ENCODE measurements around the gene CD55.

CD55 gene

GRCh38 chr1:207314816-207315215 is 6.7 kb upstream of the CD55 start:
- no peak overlapping the region for H3K4me2 ChIP-seq (ENCODE audit: low read depth, low read length)
- no peak for DNase-seq
- no peak overlapping the region for H3K27ac ChIP-seq (ENCODE audit: low read length)
- 0 out of 2 replicates have a peak, but pooled peaks cover 3% of the 10 kb centered on the region for H3K4me1 ChIP-seq (ENCODE audit: low read length)
- no peak overlapping the region for H3K9ac ChIP-seq (ENCODE audit: low read length)
- H3K27me3 ChIP-seq (replicated peaks; ENCODE audit: insufficient read depth, low read length), result no peaks in the 10 kb centered on the region
- no peak overlapping the region for H3K4me3 ChIP-seq (ENCODE audit: low read length)
- TF ChIP-seq EZH2 (optimal IDR thresholded peaks at IDR 0.05; ENCODE audit: low read depth, low read length), result no peak
- TF ChIP-seq EZH2phosphoT487 (IDR thresholded peaks at IDR 0.05; ENCODE audit: low read length), result no peak
- no peak for TF ChIP-seq CTCF (IDR thresholded peaks at IDR 0.05; ENCODE audit: low read length)
- no peaks in the 10 kb centered on the region for H3K9me3 ChIP-seq (replicated peaks; ENCODE audit: insufficient read depth, low read length)
- no peaks in the 10 kb centered on the region for H3K9me2 ChIP-seq (replicated peaks; ENCODE audit: insufficient read depth, low read length)
- H3K36me3 ChIP-seq (replicated peaks; ENCODE audit: insufficient read depth, low read length), result no peaks in the 10 kb centered on the region
- no peaks in the 10 kb centered on the region for H4K20me1 ChIP-seq (ENCODE audit: insufficient read depth, low read length)
- no peak overlapping the region for H2AFZ ChIP-seq (ENCODE audit: low read length)
- no peaks in the 10 kb centered on the region for H3F3A ChIP-seq (ENCODE audit: insufficient read depth, low read length)
- no peaks in the 10 kb centered on the region for H3K79me2 ChIP-seq (ENCODE audit: low read length)

- Histone ChIP-seq H3K9ac (ENCODE audit: low read length) (no peak overlapping the region), H3K4me1 (ENCODE audit: low read length) (no peaks in the 10 kb centered on the region), H3K9me3 (replicated peaks; ENCODE audit: insufficient read depth, low read length) (no peaks in the 10 kb centered on the region), H3K79me2 (ENCODE audit: low read length) (no peaks in the 10 kb centered on the region), H3K9me2 (replicated peaks; ENCODE audit: insufficient read depth, low read length) (no peaks in the 10 kb centered on the region), H3K4me2 (ENCODE audit: low read depth, low read length) (no peak overlapping the region), H3F3A (ENCODE audit: insufficient read depth, low read length) (no peaks in the 10 kb centered on the region), H3K27ac (ENCODE audit: low read length) (no peak overlapping the region), H2AFZ (ENCODE audit: low read length) (no peak overlapping the region), H3K27me3 (replicated peaks; ENCODE audit: insufficient read depth, low read length) (no peaks in the 10 kb centered on the region), H3K4me3 (ENCODE audit: low read length) (no peak overlapping the region), H4K20me1 (ENCODE audit: insufficient read depth, low read length) (no peaks in the 10 kb centered on the region), H3K36me3 (replicated peaks; ENCODE audit: insufficient read depth, low read length) (no peaks in the 10 kb centered on the region)
- no peak for TF ChIP-seq EZH2 (optimal IDR thresholded peaks at IDR 0.05; ENCODE audit: low read depth, low read length)
- TF ChIP-seq EZH2phosphoT487 (IDR thresholded peaks at IDR 0.05; ENCODE audit: low read length), result no peak
- no peak for TF ChIP-seq CTCF (IDR thresholded peaks at IDR 0.05; ENCODE audit: low read length)
- DNase-seq, result no peak
Observed at GRCh38 chr1:207315435-207315834, 6.0 kb upstream of the CD55 start.

- H3K9me3 ChIP-seq (replicated peaks; ENCODE audit: insufficient read depth, low read length), result no peaks in the 10 kb centered on the region
- H3K27ac ChIP-seq (ENCODE audit: low read length), result no peak overlapping the region
- DNase-seq, result no peak
- H4K20me1 ChIP-seq (ENCODE audit: insufficient read depth, low read length), result no peaks in the 10 kb centered on the region
- H3K4me3 ChIP-seq (ENCODE audit: low read length), result no peak overlapping the region
- no peak overlapping the region for H3K4me2 ChIP-seq (ENCODE audit: low read depth, low read length)
- peaks cover 5% of the 10 kb centered on the region; the same call in 1 of the 2 replicates for H3F3A ChIP-seq (ENCODE audit: insufficient read depth, low read length)
- H3K36me3 ChIP-seq (replicated peaks; ENCODE audit: insufficient read depth, low read length), result no peaks in the 10 kb centered on the region
- H3K9me2 ChIP-seq (replicated peaks; ENCODE audit: insufficient read depth, low read length), result no peaks in the 10 kb centered on the region
- H3K79me2 ChIP-seq (ENCODE audit: low read length), result no peaks in the 10 kb centered on the region
- TF ChIP-seq CTCF (IDR thresholded peaks at IDR 0.05; ENCODE audit: low read length) (no peak), EZH2phosphoT487 (IDR thresholded peaks at IDR 0.05; ENCODE audit: low read length) (no peak), EZH2 (optimal IDR thresholded peaks at IDR 0.05; ENCODE audit: low read depth, low read length) (no peak)
- H2AFZ ChIP-seq (ENCODE audit: low read length), result no peak overlapping the region
- H3K4me1 ChIP-seq (ENCODE audit: low read length), result no peaks in the 10 kb centered on the region
- H3K27me3 ChIP-seq (replicated peaks; ENCODE audit: insufficient read depth, low read length), result no peaks in the 10 kb centered on the region
- no peak overlapping the region for H3K9ac ChIP-seq (ENCODE audit: low read length)
Observed at GRCh38 chr1:207316141-207316540, 5.3 kb upstream of the CD55 start.
